H1 (cell line): ENCODE results near the gene ADIPOR2. TPM values are rescaled to one million over a fixed set of nuclear protein-coding genes. Genes with fewer than 3 reads are reported as not detected.

Experiments
- CTCF ChIA-PET: fragments of 300-600 bp; sonication (Branson Sonifier 250); formaldehyde crosslinking; loops from one replicate; lab custom pipeline; 2021; ENCODE audit not compliant: partially characterized antibody; lab: Charles Lee
- POLR2A ChIA-PET: fragments of 300-600 bp; sonication (Branson Sonifier 250); formaldehyde crosslinking; loops from one replicate; lab custom pipeline; 2021; ENCODE audit warnings: inconsistent platforms; ENCODE audit not compliant: partially characterized antibody; lab: Charles Lee
- DNase-seq, 2 experiments: peaks; one replicate each; pipeline versions ENCODE4 v3.0.0 to v3.0.0-alpha.2; 2010 to 2022; ENCODE audit warnings: low spot score in 2 of 2, low read depth in 1 of 2, mixed read lengths in 1 of 2
- FAIRE-seq: peaks from 2 replicates; lab custom pipeline; 2011; peaks lifted over from hg19 to GRCh38; lab: Jason Lieb, UNC
- H2AFZ ChIP-seq: 2 replicates; pipeline ENCODE4 v1.8.1; 2012; ENCODE audit warnings: low read length, inconsistent platforms
- H2AK5ac ChIP-seq: 2 replicates; pipeline ENCODE4 v1.6.1; 2013; ENCODE audit warnings: low read depth, low read length
- H2BK120ac ChIP-seq: replicated peaks from 2 replicates; pipeline ENCODE3; 2013; ENCODE audit warnings: low read depth, low read length, inconsistent platforms
- H2BK12ac ChIP-seq: 2 replicates; pipeline ENCODE4 v1.6.1; 2013; ENCODE audit warnings: low read depth, low read length
- H2BK15ac ChIP-seq: 2 replicates; pipeline ENCODE4 v1.6.1; 2013; ENCODE audit warnings: low read length
- H2BK20ac ChIP-seq: 2 replicates; pipeline ENCODE4 v1.6.1; 2013; ENCODE audit warnings: low read length
- H2BK5ac ChIP-seq: 2 replicates; pipeline ENCODE4 v1.6.1; 2013; ENCODE audit warnings: low read depth, low read length
- H3K14ac ChIP-seq: 2 replicates; pipeline ENCODE4 v1.6.1; 2013; ENCODE audit warnings: inconsistent platforms; ENCODE audit not compliant: insufficient read length
- H3K18ac ChIP-seq: 2 replicates; pipeline ENCODE4 v1.6.1; 2013; ENCODE audit warnings: low read length; ENCODE audit errors: extremely low read depth
- H3K23ac ChIP-seq: 2 replicates; pipeline ENCODE4 v1.6.1; 2013; ENCODE audit warnings: inconsistent platforms; ENCODE audit not compliant: insufficient read length
- H3K23me2 ChIP-seq: 2 replicates; pipeline ENCODE4 v1.6.1; 2013; ENCODE audit warnings: low read depth, low read length
- H3K27ac ChIP-seq: 2 replicates; pipeline ENCODE4 v1.6.1; 2011; ENCODE audit warnings: low read depth, low read length, inconsistent platforms
- H3K27me3 ChIP-seq, 4 experiments: replicated peaks in 1 of 4; 1 replicate in 1 of 4; 2 replicates in 3 of 4; pipeline versions ENCODE4 v1.6.1 to v1.8.1; 2011 to 2013; ENCODE audit warnings: low read length in 3 of 4, mild to moderate bottlenecking in 3 of 4, inconsistent platforms in 2 of 4, mixed read lengths in 2 of 4, moderate library complexity in 1 of 4; ENCODE audit not compliant: control insufficient read depth in 3 of 4, insufficient read depth in 3 of 4; ENCODE audit errors: extremely low read depth in 1 of 4
- H3K36me3 ChIP-seq, 4 experiments: 2 replicates each; pipeline versions ENCODE4 v1.6.1 to v1.8.1; 2011 to 2013; ENCODE audit warnings: mild to moderate bottlenecking in 4 of 4, low read length in 3 of 4, moderate library complexity in 2 of 4, control low read depth in 1 of 4, inconsistent platforms in 1 of 4; ENCODE audit not compliant: insufficient read depth in 4 of 4, control insufficient read depth in 2 of 4
- H3K4ac ChIP-seq: replicated peaks from 2 replicates; pipeline ENCODE3; 2013; ENCODE audit warnings: low read length, low read depth, mixed read lengths, inconsistent platforms; ENCODE audit not compliant: insufficient read length
- H3K4me1 ChIP-seq, 4 experiments: replicated peaks in 1 of 4; 1 replicate in 1 of 4; 2 replicates in 3 of 4; pipeline versions ENCODE4 v1.6.1 to v1.8.1; 2011 to 2013; ENCODE audit warnings: low read length in 3 of 4, inconsistent platforms in 2 of 4, mixed read lengths in 1 of 4; ENCODE audit not compliant: insufficient read depth in 4 of 4, control insufficient read depth in 3 of 4
- H3K4me2 ChIP-seq, 2 experiments: 2 replicates each; pipeline versions ENCODE4 v1.6.1 to v1.8.1; 2011 to 2013; ENCODE audit warnings: low read depth in 2 of 2, low read length in 2 of 2, control low read depth in 1 of 2, inconsistent platforms in 1 of 2, mild to moderate bottlenecking in 1 of 2; ENCODE audit not compliant: insufficient read depth in 1 of 2
- H3K4me3 ChIP-seq, 4 experiments: fragments of 200-600, 300-600 bp in 1 of 4; sonication (generic), shearing (Covaris generic), sonication (Bioruptor Twin) in 1 of 4; 2 replicates each; pipeline versions ENCODE4 v1.5.1 to v1.8.1; 2011 to 2016; ENCODE audit warnings: low read length in 4 of 4, low read depth in 3 of 4, control low read depth in 2 of 4, inconsistent platforms in 2 of 4, mild to moderate bottlenecking in 2 of 4, mixed read lengths in 1 of 4, moderate library complexity in 1 of 4; ENCODE audit not compliant: insufficient read depth in 2 of 4; ENCODE audit errors: extremely low read depth in 1 of 4
- H3K56ac ChIP-seq: replicated peaks from 2 replicates; pipeline ENCODE3; 2013; ENCODE audit warnings: low read depth, mild to moderate bottlenecking, mixed read lengths, low read length, inconsistent platforms; ENCODE audit not compliant: insufficient read length
- H3K79me1 ChIP-seq: 2 replicates; pipeline ENCODE4 v1.6.1; 2013; ENCODE audit warnings: low read depth, low read length, control low read depth
- H3K79me2 ChIP-seq, 2 experiments: 2 replicates each; pipeline versions ENCODE4 v1.6.1 to v1.8.1; 2012 to 2013; ENCODE audit warnings: low read length in 2 of 2, mild to moderate bottlenecking in 2 of 2, inconsistent platforms in 1 of 2; ENCODE audit not compliant: insufficient read depth in 2 of 2, control insufficient read depth in 1 of 2
- H3K9ac ChIP-seq, 4 experiments: replicated peaks in 1 of 4; 1 replicate in 1 of 4; 2 replicates in 3 of 4; pipeline versions ENCODE4 v1.6.1 to v1.8.1; 2011 to 2013; ENCODE audit warnings: low read depth in 3 of 4, low read length in 3 of 4, control low read depth in 2 of 4, mild to moderate bottlenecking in 2 of 4, moderate library complexity in 2 of 4, inconsistent platforms in 1 of 4; ENCODE audit errors: extremely low read depth in 1 of 4
- H3K9me3 ChIP-seq, 2 experiments: 2 replicates each; pipeline versions ENCODE4 v1.6.1 to v1.8.1; 2012 to 2013; ENCODE audit warnings: mild to moderate bottlenecking in 2 of 2, moderate library complexity in 2 of 2, control low read depth in 1 of 2, inconsistent platforms in 1 of 2, low read depth in 1 of 2, low read length in 1 of 2, mixed read lengths in 1 of 2; ENCODE audit not compliant: insufficient read depth in 2 of 2
- H4K20me1 ChIP-seq, 2 experiments: replicated peaks in 1 of 2; 2 replicates each; pipeline versions ENCODE3 to v1.8.1; 2011 to 2013; ENCODE audit warnings: inconsistent platforms in 2 of 2, low read length in 2 of 2, mild to moderate bottlenecking in 1 of 2; ENCODE audit not compliant: insufficient read depth in 2 of 2, control insufficient read depth in 1 of 2
- H4K5ac ChIP-seq: 2 replicates; pipeline ENCODE4 v1.6.1; 2013; ENCODE audit warnings: low read length, low read depth, mixed read lengths, inconsistent platforms; ENCODE audit not compliant: insufficient read length
- H4K8ac ChIP-seq: 2 replicates; pipeline ENCODE4 v1.8.0; 2013; ENCODE audit warnings: mild to moderate bottlenecking, moderate library complexity, low read length, inconsistent platforms; ENCODE audit not compliant: insufficient read depth; ENCODE audit errors: extremely low read depth
- H4K91ac ChIP-seq: replicated peaks from 2 replicates; pipeline ENCODE3; 2013; ENCODE audit warnings: low read length, mixed read lengths, inconsistent platforms; ENCODE audit not compliant: insufficient read length
- CEBPB ChIP-seq: IDR thresholded peaks from 2 replicates; pipeline ENCODE4 v1.6.1; 2012; ENCODE audit warnings: low read depth, low read length
- CREB1 ChIP-seq: IDR thresholded peaks from 2 replicates; pipeline ENCODE4 v1.6.1; 2012; ENCODE audit warnings: inconsistent platforms
- EGR1 ChIP-seq: IDR thresholded peaks from 2 replicates; pipeline ENCODE4 v1.6.1; 2011; ENCODE audit warnings: low read depth, low read length, borderline replicate concordance
- EP300 ChIP-seq, 2 experiments: IDR thresholded peaks; 1 replicate in 1 of 2; 2 replicates in 1 of 2; pipeline ENCODE4 v1.6.1; 2011 to 2012; ENCODE audit warnings: low read depth in 2 of 2, low read length in 2 of 2, mild to moderate bottlenecking in 2 of 2, borderline replicate concordance in 1 of 2, inconsistent platforms in 1 of 2, moderate library complexity in 1 of 2
- HDAC6 ChIP-seq: IDR thresholded peaks from one replicate; pipeline ENCODE4 v1.7.1; 2012; ENCODE audit warnings: low read depth, mild to moderate bottlenecking, inconsistent platforms, low read length, moderate library complexity
- JUN ChIP-seq: IDR thresholded peaks from 2 replicates; pipeline ENCODE4 v1.6.1; 2011; ENCODE audit warnings: low read depth, mild to moderate bottlenecking, improper control_type of control experiment, low read length
- KDM1A ChIP-seq: fragments of 200-600, 300-600 bp; sonication (generic); IDR thresholded peaks from 2 replicates; pipeline ENCODE4 v1.7.1; 2016; ENCODE audit warnings: mild to moderate bottlenecking, low read length, borderline replicate concordance
- KDM4A ChIP-seq: IDR thresholded peaks from one replicate; pipeline ENCODE4 v1.7.1; 2012; ENCODE audit warnings: low read depth, mild to moderate bottlenecking, moderate library complexity, low read length, inconsistent platforms; ENCODE audit not compliant: severe bottlenecking
- RAD21 ChIP-seq, 2 experiments: IDR thresholded peaks in 1 of 2; conservative IDR thresholded peaks in 1 of 2; 2 replicates each; pipeline ENCODE4 v1.6.1; 2011; ENCODE audit warnings: low read depth in 2 of 2, low read length in 2 of 2, improper control_type of control experiment in 1 of 2, inconsistent platforms in 1 of 2, mild to moderate bottlenecking in 1 of 2, moderate library complexity in 1 of 2
- RFX5 ChIP-seq: IDR thresholded peaks from 2 replicates; pipeline ENCODE4 v1.6.1; 2011; ENCODE audit warnings: low read depth, low read length, improper control_type of control experiment, borderline replicate concordance
- SP1 ChIP-seq: IDR thresholded peaks from 2 replicates; pipeline ENCODE4 v1.6.1; 2011; ENCODE audit warnings: low read depth, low read length
- TAF1 ChIP-seq: IDR thresholded peaks from 2 replicates; pipeline ENCODE4 v1.6.1; 2011; ENCODE audit warnings: mild to moderate bottlenecking, low read depth, low read length
- TAF7 ChIP-seq: optimal IDR thresholded peaks from 2 replicates; pipeline ENCODE3; 2011; ENCODE audit warnings: low read depth, mild to moderate bottlenecking, inconsistent platforms, low read length, moderate library complexity, borderline replicate concordance
- WGBS, 2 experiments: shearing (Covaris generic) in 1 of 2; methylation state at CpG; one replicate each; pipeline versions ENCODE4 v1.1.6 to v1.1.7; 2013 to 2015; ENCODE audit warnings: low lambda C conversion rate in 2 of 2, mixed read lengths in 2 of 2, inconsistent platforms in 1 of 2, low coverage in 1 of 2, missing lambda C conversion rate in 1 of 2; ENCODE audit not compliant: insufficient replicate concordance in 2 of 2, insufficient coverage in 1 of 2, insufficient read length in 1 of 2; ENCODE audit errors: extremely low coverage in 1 of 2, missing lambda C conversion rate in 1 of 2; 5-methylcytosine and 5-hydroxymethylcytosine counted together
- polyA plus RNA-seq, 7 experiments: library from polyadenylated mRNA; depleted of rRNA in 3 of 7; stranded (reverse) in 5 of 7; unstranded in 2 of 7; fragments of >200 nt in 5 of 7; fragments of 200-250 nt in 2 of 7; gene quantifications; 1 replicate in 5 of 7; 2 replicates in 1 of 7; 4 replicates in 1 of 7; pipeline versions ENCODE4 v1.2.1 to v1.2.3, GENCODE V29; 2011 to 2013; ENCODE audit warnings: missing spikeins in 2 of 7, mixed read lengths in 2 of 7
- total RNA-seq: library from RNA; stranded (reverse); fragmentation: NEBNext Ultra II Directional; extraction: Animal tissue kit (Norgen Biotek cat#: 25700); gene quantifications from 2 replicates; pipeline ENCODE4 v1.2.1, GENCODE V29; 2021
- TF ChIP-seq, protein P1 (sequence below): IDR thresholded peaks from 2 replicates; pipeline ENCODE4 v1.6.1; 2012; ENCODE audit warnings: inconsistent platforms

ADIPOR2 gene
- total and polyA plus RNA-seq, 2 of the 8 experiments (the other 6 are each of a cell fraction or from before 2014, with no cell fraction given): 17.5 to 50.8 TPM

DNA sequence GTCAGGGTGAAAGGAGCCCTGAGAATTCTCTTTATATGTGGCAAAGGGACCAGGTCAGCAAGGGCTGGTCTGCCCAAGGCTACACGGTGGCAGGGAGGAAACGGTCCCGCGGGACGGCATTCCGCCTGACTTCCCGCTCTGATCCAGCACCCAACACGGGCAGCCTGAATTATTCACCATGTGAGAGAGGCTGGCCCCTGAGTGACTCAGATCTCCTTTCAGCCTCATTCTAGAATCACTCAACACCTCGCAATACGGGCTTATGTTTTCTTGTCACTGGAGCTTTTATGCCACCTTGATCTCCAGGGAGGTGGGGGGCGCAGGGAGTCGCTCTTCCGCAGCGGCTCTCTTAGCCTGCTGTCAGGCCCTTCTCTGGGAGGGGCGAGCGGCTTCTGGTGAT lies 138.0 kb downstream of the ADIPOR2 start:
- no peak overlapping the region for H2AFZ ChIP-seq
- H3K4me2 ChIP-seq: no peak overlapping the region
- 91% methylated on average over 15 of the region's 16 CpGs; no CpG with 5 or more reads in 1 of the 2 experiments for WGBS, 2 experiments
- no peak overlapping the region for H3K4me3 ChIP-seq
- H2BK5ac ChIP-seq: no peak overlapping the region
- H3K27me3 ChIP-seq: peaks cover 0 to 5% (median 2%) of the 10 kb centered on the region in 4 experiments; a peak in 3 of 7 replicates
- no peak overlapping the region for H3K23ac ChIP-seq
- no peak for DNase-seq
- H3K14ac ChIP-seq: no peak overlapping the region
- H3K79me1 ChIP-seq: no peaks in the 10 kb centered on the region; the same call in 1 of the 2 replicates
- H3K56ac ChIP-seq: no peak overlapping the region
- no peak overlapping the region for H4K5ac ChIP-seq
- no peak overlapping the region for H3K4ac ChIP-seq
- no peak overlapping the region for H2BK15ac ChIP-seq
- no peak overlapping the region for H2AK5ac ChIP-seq
- no peak overlapping the region for H4K91ac ChIP-seq
- no peak overlapping the region for H3K9ac ChIP-seq
- no peak overlapping the region for H2BK120ac ChIP-seq
- no peaks in the 10 kb centered on the region for H3K9me3 ChIP-seq
- POLR2A ChIA-PET: no interaction called here
- H3K4me1 ChIP-seq: peaks cover 0 to 8% (median 6%) of the 10 kb centered on the region in 4 experiments; a peak in 5 of 7 replicates
- H3K27ac ChIP-seq: no peak overlapping the region
- no peak overlapping the region for H2BK20ac ChIP-seq
- no peak overlapping the region for H4K8ac ChIP-seq
- no peaks in the 10 kb centered on the region for H3K79me2 ChIP-seq
- no peak overlapping the region for H3K18ac ChIP-seq
- H4K20me1 ChIP-seq: peaks cover 0 to 4% of the 10 kb centered on the region in 2 experiments
- FAIRE-seq: no peak
- no peaks in the 10 kb centered on the region for H3K36me3 ChIP-seq
- H3K23me2 ChIP-seq: peaks cover 3% of the 10 kb centered on the region; the same call in 1 of the 2 replicates
- no peak overlapping the region for H2BK12ac ChIP-seq
- CTCF ChIA-PET: interaction anchor here (0.7 to 3.9 kb wide), 5 partner anchors 13 to 111 kb away, joined by 3 to 20 read pairs (median 4); no protein-coding TSS in a partner anchor
- no peak for TF ChIP-seq HDAC6
- TF ChIP-seq RAD21 (IDR thresholded peaks at IDR 0.05 in 1 of 2, conservative IDR thresholded peaks at IDR 0.05 in 1 of 2; ENCODE audit: low read depth in 2 of 2, low read length in 2 of 2): no peak
- no peak for TF ChIP-seq CREB1
- TF ChIP-seq, protein P1, sequence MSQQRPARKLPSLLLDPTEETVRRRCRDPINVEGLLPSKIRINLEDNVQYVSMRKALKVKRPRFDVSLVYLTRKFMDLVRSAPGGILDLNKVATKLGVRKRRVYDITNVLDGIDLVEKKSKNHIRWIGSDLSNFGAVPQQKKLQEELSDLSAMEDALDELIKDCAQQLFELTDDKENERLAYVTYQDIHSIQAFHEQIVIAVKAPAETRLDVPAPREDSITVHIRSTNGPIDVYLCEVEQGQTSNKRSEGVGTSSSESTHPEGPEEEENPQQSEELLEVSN: no peak
- no peak for TF ChIP-seq TAF1
- no peak for TF ChIP-seq SP1
- no peak for TF ChIP-seq JUN
- no peak for TF ChIP-seq EP300 (IDR thresholded peaks at IDR 0.05; ENCODE audit: borderline replicate concordance in 1 of 2, low read depth in 2 of 2, low read length in 2 of 2)
- TF ChIP-seq KDM4A: no peak
- TF ChIP-seq CEBPB: no peak
- no peak for TF ChIP-seq KDM1A
- TF ChIP-seq TAF7: no peak
- TF ChIP-seq EGR1: no peak
- no peak for TF ChIP-seq RFX5
